ENCODE results near the gene FAM216A. TPM values are rescaled to one million over a fixed set of nuclear protein-coding genes. Genes with fewer than 3 reads are reported as not detected.

FAM216A gene
- total and polyA plus RNA-seq, 9 of the 15 experiments (the other 6 are each of a cell fraction or from before 2014, with no cell fraction given) = 17.2 to 96.9 (median 48.5) TPM

- no peak for TF ChIP-seq CCNT2 (IDR thresholded peaks at IDR 0.05; ENCODE audit: borderline replicate concordance, extremely low read depth, insufficient read length, low read depth, low read length)
- no peak for TF ChIP-seq REST (IDR thresholded peaks at IDR 0.05; ENCODE audit: borderline replicate concordance)
- TF ChIP-seq REST (CRISPR knock-in tag; IDR thresholded peaks at IDR 0.05; ENCODE audit: low read depth) = no peak
- TF ChIP-seq TRIM24 (IDR thresholded peaks at IDR 0.05) = peak; percentile 61 to 64
- TF ChIP-seq NCOA6 (IDR thresholded peaks at IDR 0.05) = no peak
- no peak for TF ChIP-seq ZNF23 (CRISPR knock-in tag; IDR thresholded peaks at IDR 0.05)
- TF ChIP-seq EHMT2 (IDR thresholded peaks at IDR 0.05) = no peak
- TF ChIP-seq MAZ (CRISPR knock-in tag; conservative IDR thresholded peaks at IDR 0.05 in 1 of 2, IDR thresholded peaks at IDR 0.05 in 1 of 2) = no peak
- no peak for TF ChIP-seq ZKSCAN8 (CRISPR knock-in tag; IDR thresholded peaks at IDR 0.05)
- TF ChIP-seq ZBTB2 (IDR thresholded peaks at IDR 0.05) = no peak
- 0 out of 4 replicates have a peak, but pooled peaks of 1 of the 2 experiments have one; percentile 52 for TF ChIP-seq TBL1XR1 (IDR thresholded peaks at IDR 0.05; ENCODE audit: low read length in 2 of 2)
- no peak for TF ChIP-seq MTF1 (CRISPR knock-in tag; IDR thresholded peaks at IDR 0.05; ENCODE audit: borderline replicate concordance)
- TF ChIP-seq DLX4 (CRISPR knock-in tag; IDR thresholded peaks at IDR 0.05) = no peak
- no peak for TF ChIP-seq PATZ1 (CRISPR knock-in tag; IDR thresholded peaks at IDR 0.05; ENCODE audit: borderline replicate concordance)
- no peak for TF ChIP-seq TAF7 (tag; IDR thresholded peaks at IDR 0.05)
- TF ChIP-seq DMBX1 (CRISPR knock-in tag; IDR thresholded peaks at IDR 0.05; ENCODE audit: borderline replicate concordance) = no peak
- TF ChIP-seq ZNF253 (CRISPR knock-in tag; conservative IDR thresholded peaks at IDR 0.05) = no peak
- no peak for TF ChIP-seq ZC3H11A (IDR thresholded peaks at IDR 0.05; ENCODE audit: low read depth, low read length)
Measured at GRCh38 chr12:110421159-110421661, 47.4 kb upstream of the FAM216A start (continued).

All from K562 (cell line).